Renal pelvis (tissue), 12 donors: Measurements from ENCODE around the gene ZNF805. TPM values are rescaled to one million over a fixed set of nuclear protein-coding genes. Genes with fewer than 3 reads are reported as not detected.
"Not testable (repeated sequence)": the region's sequence is repeated elsewhere in the genome, so short reads cannot be mapped to it uniquely, and the experiment has no call there.

Source experiments
- DNase-seq: peaks from one replicate; pipeline ENCODE4 v3.0.0-alpha.2; 2013
- long read RNA-seq, 16 experiments: transcript quantifications; one replicate each; lab custom pipeline, GENCODE V29; 2026
- polyA plus RNA-seq, 3 donors: library from polyadenylated mRNA; unstranded; fragments of 120-200 nt; gene quantifications; one replicate each; pipeline ENCODE4 v1.2.1, GENCODE V29; 2013; ENCODE audit not compliant: insufficient read length in 3 of 3

Gene ZNF805
- 1 to 10 TPM; 4.9 to 9.3 (median 6.7) TPM for polyA plus RNA-seq
- long read RNA-seq, donor 1: 0 reads
- long read RNA-seq, donor 2, partial matches to known transcripts: 0 of 1 reads
- long read RNA-seq, donor 2, other reads (novel, unspliced or antisense): 0 of 1 reads
- long read RNA-seq, donor 3, partial matches to known transcripts: 0 of 3 reads
- long read RNA-seq, donor 3, other reads (novel, unspliced or antisense): 0 of 3 reads
- long read RNA-seq, donor 4: 0 reads
- long read RNA-seq, donor 5: 0 reads
- long read RNA-seq, donor 6: 0 reads
- long read RNA-seq, donor 7, partial matches to known transcripts: 0 of 3 reads
- long read RNA-seq, donor 7, other reads (novel, unspliced or antisense): 0 of 3 reads
- long read RNA-seq, donor 8: 0 reads
- long read RNA-seq, donor 9, partial matches to known transcripts: 0 of 2 reads
- long read RNA-seq, donor 9, other reads (novel, unspliced or antisense): 0 of 2 reads
- long read RNA-seq, donor 10, partial matches to known transcripts: 0 of 1 reads
- long read RNA-seq, donor 10, other reads (novel, unspliced or antisense): 0 of 1 reads
- long read RNA-seq, donor 11, partial matches to known transcripts: 0 of 2 reads
- long read RNA-seq, donor 11, other reads (novel, unspliced or antisense): 0 of 2 reads
- long read RNA-seq, donor 12: 0 reads
- long read RNA-seq, donor 13, partial matches to known transcripts: 0 of 1 reads
- long read RNA-seq, donor 13, other reads (novel, unspliced or antisense): 0 of 1 reads
- long read RNA-seq, donor 14, partial matches to known transcripts: 0 of 4 reads
- long read RNA-seq, donor 14, other reads (novel, unspliced or antisense): 0 of 4 reads
- long read RNA-seq, donor 15, partial matches to known transcripts: 0 of 3 reads
- long read RNA-seq, donor 15, other reads (novel, unspliced or antisense): 0 of 3 reads
- long read RNA-seq, donor 16, partial matches to known transcripts: 0 of 2 reads
- long read RNA-seq, donor 16, other reads (novel, unspliced or antisense): 0 of 2 reads

DNA sequence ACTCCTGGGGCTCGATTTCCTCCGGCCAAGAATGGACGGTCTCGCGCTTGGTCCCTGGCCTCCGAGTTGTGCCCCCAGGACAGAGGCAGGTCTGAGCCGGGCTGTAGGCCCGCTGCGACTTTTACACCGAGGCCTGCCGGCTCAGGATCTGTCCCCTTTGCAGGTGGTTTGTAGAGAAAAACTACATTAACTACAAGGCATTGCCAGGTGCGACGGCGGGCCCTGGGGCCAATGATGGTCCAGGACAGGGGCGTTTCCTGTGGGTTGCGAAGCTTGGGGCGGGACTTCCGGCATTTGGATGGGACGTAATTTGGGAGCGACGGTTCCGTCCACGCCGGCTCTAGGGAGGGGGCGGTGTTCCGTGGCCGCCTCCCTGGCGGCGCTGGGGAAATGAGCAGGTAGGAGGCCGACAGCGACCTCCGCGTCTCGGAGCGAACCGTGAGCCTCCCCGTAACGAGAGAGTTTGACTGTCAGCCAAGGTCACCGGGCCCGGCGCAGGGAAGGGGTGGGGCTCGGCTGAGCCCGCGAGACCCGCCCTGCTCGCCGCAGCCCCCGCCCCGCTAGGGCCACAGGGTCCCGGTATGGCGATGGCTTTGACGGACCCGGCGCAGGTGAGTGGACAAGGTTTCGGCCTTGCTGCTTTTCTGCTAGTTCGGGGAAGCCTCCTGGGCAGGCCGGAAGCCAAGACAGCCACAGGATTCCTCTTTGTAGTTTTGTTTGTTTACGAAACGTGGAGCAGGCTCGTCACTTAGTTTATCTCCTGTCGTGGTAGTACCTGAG, at the start of gene ZNF805:
ZNF805 (plus strand) TSS at position 322 of the 780 bp plus-strand sequence; CDS start at position 582, 260 bp downstream.
- DNase-seq: peak; percentile 96

DNA sequence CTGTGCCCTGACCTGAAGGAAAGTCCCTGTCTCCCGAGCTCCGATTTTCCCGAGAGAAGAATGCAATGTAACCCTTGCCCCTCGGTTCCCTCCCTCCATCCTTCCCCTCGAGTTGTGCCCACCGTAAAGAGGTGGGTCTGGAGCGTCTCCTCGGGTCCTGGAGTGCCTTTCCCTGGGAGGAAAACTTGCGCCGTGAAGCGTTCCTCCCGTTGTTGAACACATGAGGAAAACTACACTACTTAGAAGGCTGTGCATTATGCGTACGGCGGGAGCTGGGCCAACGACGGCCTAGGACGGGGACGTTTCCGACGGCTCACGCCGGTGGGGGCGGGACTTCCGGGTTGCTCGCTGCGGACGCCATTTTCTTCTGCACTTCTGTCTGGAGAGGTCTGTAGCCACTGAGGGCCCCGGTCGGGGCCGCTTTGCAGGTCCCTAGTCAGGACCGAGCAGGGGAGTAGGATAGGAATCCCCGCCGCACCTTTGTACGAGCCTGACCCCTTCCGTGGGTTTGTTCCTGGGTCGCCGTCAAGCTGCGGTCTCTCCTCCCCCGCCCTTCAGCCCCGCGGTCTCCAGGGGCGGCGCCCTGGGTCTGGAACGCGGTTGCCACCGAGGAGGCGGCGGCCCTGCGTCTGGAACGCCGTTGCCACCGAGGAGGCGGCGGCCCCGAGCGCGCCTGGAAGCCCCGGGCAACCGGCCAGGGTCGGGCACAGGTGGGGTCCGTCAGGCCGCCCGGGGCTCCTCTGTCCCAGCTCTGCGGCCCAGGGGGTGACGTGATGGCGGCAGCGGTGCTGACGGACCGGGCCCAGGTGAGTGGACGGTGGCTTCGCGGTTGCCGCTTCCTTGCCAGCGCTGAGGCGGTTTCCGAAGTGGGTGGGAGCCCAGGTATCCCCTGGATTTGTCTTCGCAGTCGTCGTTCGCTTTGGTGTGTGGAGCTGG, 49.0 kb upstream of the ZNF805 start, which contains the start of gene ZNF264:
ZNF264 (plus strand) TSS at position 360 of the 936 bp plus-strand sequence; CDS start at position 774, 414 bp downstream.
- peak; percentile 89 for DNase-seq

DNA sequence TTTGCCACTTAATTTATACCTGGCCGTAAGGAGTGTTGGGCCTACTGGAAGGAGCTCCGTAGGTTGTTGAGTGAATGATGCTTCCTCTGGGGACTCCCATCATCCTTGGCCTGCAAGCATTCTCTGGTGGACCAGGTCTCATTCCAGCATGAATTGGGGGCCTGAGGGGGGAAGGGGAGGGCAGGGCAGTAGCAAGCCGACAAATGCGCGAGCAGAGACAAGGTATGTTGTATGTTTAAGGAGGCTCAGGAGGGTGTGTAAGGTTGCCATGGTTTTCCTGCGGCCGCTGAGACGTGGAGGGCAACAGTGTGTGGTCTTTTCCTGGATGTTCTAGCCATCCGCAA, 48.4 kb upstream of the ZNF805 start:
- peak; percentile 17 for DNase-seq

DNA sequence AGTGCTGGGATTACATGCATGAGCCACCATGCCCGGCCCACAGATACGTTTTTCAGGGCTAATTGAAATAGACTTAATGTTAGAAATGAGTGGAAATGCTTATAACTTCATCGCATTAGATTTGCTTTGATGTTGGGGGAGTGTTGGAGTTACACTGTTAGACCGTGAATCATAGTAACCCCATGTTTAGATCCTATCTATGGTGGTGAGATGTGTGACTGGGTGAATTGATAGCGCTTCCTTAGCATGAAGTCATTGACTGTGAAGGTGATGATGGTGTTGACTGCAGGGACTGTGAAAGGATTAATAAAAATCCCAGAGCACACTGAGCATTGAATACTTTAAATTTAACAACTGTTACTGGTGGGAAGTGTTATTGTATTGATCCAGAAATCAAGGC, 47.4 kb upstream of the ZNF805 start:
- DNase-seq: no peak

DNA sequence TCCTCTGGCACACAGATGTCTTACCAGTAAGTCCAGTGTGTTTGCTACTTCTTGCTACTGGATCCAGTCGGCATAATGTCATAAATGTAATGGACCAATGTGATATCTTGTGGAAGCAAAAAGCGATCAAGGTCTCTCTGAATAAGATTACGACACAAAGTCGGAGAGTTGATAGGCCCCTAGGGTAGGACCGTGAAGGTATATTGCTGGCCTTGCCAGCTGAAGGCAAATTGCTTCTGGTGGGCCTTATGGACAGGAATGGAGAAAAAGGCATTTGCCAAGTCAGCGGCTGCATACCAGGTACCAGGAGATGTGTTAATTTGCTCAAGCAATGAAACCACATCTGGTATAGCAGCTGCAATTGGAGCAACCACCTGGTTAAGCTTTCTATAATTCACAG, 42.6 kb upstream of the ZNF805 start:
- DNase-seq: not testable (repeated sequence)

DNA sequence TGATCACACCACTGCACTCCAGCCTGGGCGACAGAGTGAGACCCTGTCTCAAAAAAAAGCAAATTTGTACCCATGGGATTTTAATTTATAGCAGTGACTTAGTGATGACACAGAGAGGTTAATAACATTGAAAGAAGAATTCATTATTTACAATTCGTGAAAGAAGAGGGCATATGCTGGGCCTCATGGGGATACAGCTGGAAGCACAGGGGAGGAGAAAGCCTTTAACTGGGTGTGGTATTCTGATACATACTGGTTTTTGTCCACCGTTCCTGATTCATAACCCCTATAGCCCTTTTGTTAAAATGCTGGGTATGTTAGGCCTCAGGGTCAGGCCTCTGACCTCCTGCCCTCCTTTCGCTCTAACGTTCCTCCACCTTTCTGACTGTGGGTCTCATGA, 38.3 kb upstream of the ZNF805 start:
- DNase-seq: no peak

DNA sequence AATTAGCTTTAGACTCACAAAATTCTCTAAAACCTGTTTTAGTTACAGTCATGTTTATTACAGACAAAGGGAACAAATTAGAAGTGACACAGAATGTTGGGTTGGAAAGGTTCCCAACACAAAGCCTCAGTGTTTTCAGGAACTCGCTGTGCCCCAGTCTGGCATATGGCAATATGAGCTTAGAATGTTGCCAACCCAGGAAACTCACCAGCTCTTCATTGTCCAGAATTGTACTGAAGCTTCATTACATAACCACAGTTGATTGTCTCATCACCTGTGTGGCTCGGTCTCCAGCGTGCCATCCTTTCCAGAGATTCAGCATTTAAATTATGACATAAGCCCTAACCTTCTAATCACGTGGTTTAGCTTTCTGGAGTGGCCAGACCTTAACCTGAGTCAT, 30.1 kb upstream of the ZNF805 start:
- DNase-seq: no peak

DNA sequence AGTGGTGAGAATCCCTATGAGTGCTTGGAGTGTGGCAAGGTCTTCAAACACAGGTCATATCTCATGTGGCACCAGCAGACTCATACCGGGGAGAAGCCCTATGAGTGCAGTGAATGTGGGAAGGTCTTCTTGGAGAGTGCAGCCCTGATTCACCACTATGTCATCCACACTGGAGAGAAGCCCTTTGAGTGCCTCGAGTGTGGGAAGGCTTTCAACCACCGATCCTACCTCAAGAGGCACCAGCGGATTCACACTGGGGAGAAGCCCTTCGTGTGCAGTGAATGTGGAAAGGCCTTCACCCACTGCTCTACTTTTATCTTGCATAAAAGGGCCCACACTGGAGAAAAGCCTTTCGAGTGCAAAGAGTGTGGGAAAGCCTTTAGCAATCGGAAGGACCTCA, 28.3 kb upstream of the ZNF805 start:
- no peak for DNase-seq

DNA sequence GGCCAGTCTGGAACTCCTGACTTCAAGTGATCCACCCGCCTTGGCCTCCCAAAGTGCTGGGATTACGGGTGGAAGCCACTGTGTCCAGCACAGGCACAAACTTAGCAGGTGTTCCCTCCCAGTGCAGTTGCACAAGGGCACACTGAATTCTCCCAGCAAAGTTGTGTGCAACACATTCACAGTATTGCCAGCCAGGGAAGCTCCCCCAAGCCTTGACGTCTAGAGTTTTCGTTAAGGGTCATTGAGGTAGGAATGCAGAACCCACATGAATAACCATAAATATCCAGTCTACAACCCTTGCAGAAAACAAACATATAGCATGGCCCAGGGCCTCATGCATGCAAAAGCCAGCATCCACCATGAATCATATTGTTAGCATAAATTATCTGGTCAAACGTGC, 12.9 kb upstream of the ZNF805 start:
- DNase-seq: peak; percentile 39

DNA sequence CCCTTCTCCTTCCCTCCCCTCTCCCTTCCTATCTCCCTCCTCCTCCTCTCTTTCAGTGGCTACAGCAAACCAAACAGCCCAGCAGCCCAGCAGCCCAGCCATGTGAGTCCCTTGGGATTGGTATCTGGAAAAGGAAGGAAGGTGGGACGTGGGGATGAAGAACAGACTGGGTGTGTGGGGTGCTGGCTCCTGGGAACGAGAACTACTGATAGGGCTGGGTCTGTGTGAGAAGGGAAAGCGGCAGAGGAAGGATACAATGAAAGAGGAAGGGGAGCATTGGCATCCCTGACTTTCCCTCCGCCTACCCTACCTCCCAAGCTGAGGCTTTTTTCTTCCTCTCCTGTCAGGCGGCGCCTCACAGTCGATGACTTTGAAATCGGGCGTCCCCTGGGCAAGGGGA, 8.7 kb upstream of the ZNF805 start:
- DNase-seq: no peak

DNA sequence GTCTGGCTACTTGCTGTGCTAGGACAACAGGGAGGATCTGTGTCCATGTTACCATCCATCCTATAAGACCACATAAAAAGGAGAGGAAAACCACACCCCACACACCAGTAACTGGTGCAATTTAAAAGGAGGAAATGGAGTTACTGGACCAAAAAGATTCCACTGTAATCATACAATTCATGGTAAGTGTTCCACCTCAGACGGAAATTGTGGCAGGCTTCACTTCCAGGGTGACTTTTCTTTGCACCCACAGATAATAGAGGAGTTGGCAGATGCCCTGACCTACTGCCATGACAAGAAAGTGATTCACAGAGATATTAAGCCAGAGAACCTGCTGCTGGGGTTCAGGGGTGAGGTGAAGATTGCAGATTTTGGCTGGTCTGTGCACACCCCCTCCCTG, 7.2 kb upstream of the ZNF805 start:
- no peak for DNase-seq

DNA sequence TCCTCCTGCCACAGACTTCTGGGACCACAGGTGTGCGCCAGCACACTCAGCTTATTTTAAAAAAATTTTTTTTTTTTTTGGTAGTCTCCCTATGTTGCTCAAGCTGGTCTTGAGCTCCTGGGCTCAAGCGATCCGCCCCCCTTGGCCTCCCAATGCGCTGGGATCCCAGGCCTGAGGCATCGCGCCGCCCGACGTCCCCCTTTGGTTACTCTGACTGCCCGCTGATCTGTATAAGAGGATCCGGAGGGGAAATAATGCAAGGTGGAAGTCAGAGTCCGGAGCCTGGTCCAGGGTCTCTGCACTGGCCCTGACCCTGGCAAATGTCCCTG, 486 bp upstream of the ZNF805 start:
- DNase-seq: no peak

DNA sequence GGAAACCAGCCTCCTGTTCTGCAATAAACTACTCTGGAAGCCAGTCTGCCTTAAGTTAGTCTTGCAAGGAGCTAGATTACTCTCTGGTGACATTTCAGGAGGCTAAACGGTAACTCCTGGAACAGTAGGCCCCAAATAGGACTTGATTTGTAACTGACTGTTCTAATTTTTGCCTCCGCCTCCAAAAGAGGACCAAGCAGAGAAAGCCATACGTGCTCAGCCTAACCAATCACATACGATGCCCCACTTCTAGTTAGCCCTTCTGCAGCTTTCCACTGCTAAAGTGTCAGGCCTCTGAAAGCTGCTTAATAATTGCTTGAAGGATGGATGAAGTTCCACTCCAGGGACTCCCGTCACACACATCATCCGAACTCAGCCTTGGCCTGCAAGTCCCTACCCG, 744 bp downstream of the ZNF805 start:
- DNase-seq: no peak

DNA sequence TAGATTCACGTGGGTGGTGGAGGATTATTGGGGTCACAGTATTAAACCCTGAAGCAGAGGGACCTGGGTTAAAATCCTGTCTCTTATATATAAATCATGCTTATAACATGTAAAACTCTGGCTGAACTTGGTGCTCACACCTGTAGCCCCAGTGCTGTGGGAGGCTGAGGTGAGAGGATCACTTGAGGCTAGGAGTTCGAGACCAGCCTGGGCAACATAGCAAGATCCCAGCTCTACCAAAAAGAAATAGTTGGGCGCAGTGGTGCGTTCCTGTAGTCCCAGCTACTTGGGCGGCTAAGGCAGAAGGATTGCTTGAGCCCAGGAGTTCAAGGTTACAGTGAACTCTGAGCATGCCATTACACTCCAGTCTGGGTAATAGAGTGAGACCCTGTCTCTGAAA, 2.4 kb downstream of the ZNF805 start:
- no peak for DNase-seq

DNA sequence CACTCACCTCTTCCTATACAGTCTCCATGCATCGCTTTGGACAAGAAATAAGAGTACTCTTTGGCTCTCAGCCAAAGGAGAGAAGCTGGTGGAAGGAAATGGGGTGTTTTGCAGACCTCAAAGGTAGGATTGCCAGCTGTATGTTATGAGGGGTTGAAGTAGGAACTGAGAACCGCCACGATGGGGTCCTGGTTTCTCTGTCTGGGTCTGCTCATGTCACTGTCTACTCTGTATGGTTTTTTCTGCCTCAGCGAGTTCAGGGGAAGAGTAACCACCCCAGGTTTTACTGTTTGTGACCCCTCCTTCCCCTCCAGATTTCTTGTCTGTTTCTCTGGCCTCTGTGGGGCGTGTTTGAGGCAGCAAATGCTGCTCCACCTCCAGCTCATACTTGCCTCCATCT, 4.1 kb downstream of the ZNF805 start:
- DNase-seq: no peak

DNA sequence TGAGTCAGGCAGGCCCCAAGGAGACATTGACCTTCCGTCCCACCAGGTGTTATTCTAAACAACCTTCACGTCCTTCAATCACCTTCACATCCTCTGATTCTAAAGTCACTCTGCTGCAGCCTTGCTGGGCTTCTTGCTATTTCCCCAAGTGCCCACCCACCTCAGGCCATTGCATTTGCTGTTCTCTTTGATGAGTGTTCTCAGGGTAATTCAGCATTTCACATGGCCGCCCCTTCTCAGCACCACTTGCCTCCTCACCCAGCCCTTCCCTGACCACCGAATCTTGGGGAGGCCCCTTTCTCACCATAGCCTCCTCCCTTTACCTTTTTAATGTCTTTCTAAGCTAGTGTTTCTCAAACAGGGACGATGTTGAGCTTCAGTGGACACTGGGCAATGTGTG, 4.6 kb downstream of the ZNF805 start:
- no peak for DNase-seq

DNA sequence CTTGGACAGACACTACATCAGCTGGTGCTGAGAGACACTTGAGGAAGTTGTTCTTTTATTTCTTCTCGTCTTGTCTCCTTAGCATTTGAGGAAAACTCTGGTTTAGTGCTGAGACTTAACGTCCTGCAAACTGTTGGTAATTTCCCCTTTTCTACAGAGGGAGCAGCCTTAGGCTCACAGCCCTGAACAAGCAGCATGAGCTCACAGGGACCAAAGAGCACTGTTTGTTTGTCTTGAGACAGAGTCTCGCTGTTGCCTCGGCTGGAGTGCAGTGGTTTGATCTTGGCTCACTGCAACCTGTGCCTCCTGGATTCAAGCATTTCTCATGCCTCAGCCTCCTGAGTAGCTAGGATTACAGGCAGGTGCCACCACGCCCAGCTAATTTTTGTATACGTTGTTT, 5.5 kb downstream of the ZNF805 start:
- no peak for DNase-seq

DNA sequence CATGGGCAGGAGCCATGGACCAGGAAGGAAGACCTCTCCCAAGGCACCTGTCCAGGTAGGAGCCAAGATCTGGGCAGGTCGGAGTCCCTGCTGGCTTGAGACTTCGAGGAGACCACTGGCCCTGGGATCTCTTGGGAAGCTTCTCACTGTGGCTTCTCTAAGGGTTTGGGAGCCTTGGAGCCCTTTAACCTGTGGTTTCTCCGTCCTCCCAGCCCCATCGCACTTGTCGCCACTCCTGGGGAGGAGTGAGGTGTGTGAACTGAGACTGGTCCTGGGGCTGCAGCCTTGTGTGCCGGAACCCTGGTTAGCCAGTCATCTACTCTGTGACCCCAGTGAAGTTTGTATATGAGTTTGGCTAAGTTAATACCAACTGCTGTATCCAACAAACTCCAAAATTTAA, 8.2 kb downstream of the ZNF805 start:
- no peak for DNase-seq

DNA sequence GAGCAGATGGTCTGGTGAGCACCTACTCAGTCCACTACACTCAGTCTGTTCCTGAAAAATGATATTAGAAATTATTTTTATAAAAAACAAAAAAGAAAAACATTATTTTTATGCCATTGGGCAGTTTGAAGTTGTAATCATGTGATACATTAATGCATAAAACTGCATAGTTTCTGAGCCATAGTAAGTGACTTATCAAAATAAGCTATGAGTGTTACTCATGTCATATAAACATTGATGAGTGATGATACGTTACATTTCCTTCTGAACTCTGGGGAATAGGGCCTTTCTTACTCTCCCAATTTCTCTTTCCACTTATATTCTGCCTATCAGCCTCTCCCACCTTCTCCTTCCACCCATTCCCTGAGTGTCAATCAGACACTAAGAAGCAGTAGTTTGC, 8.9 kb downstream of the ZNF805 start:
- DNase-seq: no peak

DNA sequence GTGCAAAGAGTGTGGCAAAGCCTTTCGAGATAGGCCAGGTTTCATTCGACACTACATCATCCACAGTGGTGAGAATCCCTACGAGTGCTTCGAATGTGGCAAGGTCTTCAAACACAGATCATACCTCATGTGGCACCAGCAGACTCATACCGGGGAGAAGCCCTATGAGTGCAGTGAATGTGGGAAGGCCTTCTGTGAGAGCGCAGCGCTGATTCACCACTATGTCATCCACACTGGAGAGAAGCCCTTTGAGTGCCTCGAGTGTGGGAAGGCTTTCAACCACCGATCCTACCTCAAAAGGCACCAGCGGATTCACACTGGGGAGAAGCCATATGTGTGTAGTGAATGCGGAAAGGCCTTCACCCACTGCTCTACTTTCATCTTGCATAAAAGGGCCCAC, 13.3 kb downstream of the ZNF805 start:
- DNase-seq: not testable (repeated sequence)

DNA sequence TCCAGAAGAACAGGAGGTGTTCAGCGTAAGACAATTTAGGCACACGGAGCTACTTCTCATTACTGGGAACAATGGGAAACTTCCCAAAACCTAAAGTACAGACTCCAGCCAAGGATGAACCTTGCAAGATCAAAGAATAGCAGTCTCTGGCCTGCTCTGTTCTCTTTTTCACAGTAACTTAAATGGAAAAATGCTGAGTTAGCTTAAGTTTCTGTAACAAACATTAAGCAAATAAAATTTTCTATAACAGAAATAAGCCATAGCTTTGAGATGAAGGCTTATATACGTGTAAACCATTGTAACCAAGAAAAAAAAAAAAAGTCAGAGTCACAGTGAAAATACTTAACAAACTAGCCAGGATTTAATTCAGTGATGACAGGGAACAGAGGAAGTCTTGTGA, 21.6 kb downstream of the ZNF805 start:
- no peak for DNase-seq
